Kidney glomerular epithelial cell (primary cell): ENCODE measurements around the gene ERICH3.

Experiments
- DNase-seq: peaks from one replicate; lab custom pipeline; 2025; lab: John Stamatoyannopoulos, UW

The ERICH3 gene, protein sequence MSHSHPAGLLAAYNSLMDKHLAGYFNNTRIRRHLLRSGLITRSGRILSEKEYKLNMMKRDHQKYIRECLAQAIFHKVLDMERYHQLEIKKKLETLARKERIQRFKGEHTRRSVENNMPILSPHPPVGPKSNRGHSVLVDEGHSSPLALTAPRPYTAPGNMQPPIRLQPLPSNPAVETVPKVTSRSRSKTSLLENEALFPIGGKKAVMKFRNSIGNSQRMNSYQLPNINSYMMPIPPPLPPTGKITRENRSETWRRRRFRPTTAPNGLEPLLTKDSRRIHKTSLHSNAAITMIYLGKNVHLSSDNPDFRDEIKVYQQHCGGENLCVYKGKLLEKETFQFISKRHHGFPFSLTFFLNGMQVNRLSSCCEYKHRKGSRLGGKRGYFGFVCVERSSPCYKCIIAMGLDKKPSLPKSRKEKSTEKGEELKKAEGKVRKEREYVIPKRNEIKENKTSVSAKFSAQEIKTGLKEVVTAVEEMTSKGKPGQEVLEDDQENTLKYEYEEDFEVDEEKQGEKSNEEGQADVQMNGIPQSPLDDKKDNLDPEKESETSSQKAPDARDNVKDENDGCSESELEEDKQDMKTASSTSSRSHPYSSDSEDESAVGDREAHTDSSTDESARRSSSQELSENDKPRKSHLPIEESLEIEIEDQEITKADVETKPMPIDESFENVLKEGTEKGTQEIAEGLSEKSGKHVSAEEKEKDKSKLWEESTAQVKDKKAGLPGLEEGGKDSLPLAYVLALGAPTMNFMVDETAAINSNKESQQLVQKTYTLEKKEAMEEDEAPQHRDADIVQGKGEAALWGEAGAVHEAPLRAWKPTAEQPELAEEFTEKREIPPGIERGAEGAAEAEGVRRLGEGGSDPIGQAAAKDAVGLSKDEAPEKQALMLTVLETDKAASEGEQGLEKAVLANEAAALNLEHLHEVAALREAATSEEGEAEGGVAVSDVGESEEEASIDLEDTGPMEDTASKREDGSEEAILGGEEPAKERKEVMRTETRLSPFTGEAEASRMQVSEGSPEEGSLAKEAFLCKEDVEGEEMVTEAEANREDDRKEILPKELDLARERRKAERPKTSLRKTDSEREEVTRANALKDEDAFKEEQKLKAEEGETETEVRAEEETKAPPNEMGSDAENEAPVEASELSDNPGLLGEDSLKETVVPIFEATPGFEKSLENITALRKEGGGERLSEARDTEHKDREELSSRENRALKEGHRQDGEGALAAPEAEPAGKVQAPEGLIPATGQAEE (N-terminal part only)

GRCh38 chr1:74673351-74674111 is at the start of gene ERICH3:
Gene ERICH3 (minus strand): TSS chr1:74673792. CDS start chr1:74673519, 273 bp downstream.
- peak; percentile 39 for DNase-seq

DNA sequence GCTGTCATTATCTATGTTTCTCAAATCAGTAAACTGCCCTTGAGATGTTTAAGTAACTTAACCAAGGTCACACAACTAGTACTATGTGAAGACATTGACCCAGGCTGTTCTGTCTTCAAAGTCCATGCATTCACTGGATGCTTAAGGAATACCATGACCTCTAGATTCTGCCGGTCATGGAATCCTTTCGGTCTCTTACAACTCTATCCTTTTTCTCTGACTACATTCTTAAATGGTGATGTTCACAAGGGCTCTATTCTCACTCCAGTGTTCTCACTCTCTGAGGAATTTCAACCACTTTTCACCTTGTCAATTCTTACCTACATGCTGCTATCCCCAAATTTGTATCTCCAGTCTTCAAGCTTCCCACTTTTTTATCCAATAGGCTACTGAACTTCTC is 44.0 kb upstream of the ERICH3 start:
- no peak for DNase-seq

DNA sequence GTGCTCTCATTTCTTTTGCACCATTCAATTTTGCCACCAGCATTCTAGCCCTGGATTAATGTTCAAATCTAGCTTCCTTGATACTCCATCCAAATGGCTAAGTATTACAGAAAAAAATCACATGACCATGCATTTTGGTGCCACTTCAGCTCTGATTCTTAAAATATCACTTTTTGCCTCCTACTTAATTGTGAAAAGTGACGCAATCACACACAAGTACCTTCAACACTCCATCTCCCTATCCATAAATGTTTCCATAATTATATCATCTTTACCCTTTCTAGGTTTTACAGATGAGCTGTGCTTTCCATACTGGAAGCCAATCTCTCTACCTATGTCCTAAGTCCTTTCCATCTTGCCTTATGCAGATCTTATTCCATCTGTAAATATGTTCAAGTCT is 43.2 kb upstream of the ERICH3 start:
- DNase-seq: no peak

DNA sequence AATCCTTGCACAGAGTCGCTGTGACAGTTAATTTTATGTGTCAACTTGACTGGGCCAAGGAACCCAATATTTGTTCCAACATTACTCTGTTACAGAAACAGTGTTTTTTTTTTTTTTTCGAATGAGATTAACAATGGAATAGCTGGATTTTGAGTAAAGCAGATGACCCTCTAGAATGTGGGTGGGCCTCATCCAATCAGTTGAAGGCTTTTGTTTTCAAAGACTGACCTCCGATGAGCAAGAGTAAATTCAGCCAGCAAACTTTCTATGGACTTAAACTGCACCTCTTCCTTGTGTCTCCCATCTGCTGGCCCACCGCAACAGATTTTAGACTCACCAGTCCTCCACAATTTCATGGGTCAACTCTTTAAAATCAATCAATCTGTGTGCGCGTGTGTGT is 42.2 kb upstream of the ERICH3 start:
- no peak for DNase-seq

DNA sequence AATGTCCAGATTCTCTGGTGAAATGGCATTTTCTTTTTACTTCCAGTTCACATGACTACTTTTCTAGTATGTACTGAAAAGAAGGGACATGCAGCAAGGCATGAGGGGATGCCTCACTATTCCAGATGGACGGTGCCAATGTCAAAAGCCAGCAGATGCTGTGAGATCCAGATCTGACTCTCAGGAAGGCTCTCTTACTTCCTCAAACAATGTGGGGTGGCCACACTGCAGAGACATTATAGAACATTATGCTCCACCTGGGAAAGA is 41.6 kb upstream of the ERICH3 start:
- DNase-seq: no peak

- peak; percentile 36 for DNase-seq
Measured at GRCh38 chr1:74714429-74715235, 41.0 kb upstream of the ERICH3 start.

DNA sequence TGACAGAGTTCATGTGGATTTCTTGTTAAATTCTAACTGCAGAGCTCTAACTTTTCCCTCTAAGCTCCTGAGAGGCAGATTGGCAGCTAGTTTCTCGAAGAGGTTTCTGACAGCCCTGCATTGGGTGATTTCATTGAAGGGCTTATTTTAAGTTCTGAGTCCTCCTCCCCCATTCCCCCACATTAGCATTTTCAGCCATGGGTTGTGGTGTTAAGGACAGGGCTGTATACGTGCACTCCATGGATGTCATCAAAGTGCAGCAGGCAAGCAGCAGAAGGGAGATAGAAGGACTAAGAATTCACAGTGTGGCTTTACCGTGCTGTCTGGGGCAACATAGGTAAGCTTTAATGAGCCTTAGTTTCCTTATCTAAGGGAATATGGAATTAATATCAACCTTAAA is 40.3 kb upstream of the ERICH3 start:
- DNase-seq: no peak

DNA sequence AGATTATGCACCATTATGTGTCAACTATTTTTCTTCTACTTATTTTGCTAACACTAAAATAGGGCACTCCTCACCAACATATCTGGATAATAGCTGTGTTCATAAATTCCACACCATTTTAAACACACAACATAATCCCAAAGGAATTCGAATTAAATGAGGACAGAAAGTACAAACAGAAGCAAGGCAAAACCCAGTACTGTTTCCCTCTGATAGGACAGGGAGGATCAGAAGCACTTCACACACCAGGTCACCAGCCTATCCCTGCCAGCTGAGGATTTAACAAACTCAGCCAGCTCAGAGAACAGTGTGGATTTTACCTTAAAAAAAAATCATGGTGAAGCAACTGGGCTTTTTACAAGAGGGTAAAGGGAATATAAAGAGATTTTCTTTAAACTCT is 39.3 kb upstream of the ERICH3 start:
- DNase-seq: no peak

DNA sequence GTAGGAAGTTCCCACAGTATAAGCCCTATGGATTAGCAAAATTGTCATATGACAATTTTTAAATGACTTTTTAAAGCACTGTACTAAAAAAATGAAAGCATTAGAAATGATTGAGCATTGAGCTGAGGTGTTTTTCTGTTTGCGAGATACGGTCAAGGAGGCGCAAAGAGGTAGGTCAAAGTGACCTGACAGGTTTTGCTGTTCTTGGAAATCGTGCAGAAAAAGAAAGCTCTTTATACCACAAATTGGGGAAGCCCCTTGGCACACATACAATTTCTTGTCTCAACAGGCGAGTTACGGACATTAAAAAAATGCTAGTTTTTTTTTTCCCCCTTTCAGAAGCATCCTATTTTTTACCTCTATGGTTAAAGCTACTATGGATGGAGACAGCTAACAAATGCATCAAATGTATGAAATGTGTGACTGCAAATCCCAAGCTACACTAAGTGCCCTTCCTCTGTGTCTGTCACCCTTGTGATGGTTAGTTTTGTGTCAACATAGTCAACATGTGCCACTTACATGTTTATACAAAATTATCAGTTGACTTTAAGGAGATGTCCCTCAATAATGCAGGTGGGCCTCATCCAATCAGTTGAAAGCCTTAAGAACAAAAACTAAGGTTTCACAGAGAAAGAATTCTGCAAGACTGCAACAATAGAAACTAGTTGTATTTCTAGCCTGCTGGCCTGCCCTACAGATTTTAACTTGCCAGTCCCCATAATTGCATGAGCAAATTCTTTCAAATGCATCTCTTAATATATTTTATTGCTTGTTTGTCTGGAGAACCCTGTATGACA is 30.0 kb upstream of the ERICH3 start:
- DNase-seq: no peak

DNA sequence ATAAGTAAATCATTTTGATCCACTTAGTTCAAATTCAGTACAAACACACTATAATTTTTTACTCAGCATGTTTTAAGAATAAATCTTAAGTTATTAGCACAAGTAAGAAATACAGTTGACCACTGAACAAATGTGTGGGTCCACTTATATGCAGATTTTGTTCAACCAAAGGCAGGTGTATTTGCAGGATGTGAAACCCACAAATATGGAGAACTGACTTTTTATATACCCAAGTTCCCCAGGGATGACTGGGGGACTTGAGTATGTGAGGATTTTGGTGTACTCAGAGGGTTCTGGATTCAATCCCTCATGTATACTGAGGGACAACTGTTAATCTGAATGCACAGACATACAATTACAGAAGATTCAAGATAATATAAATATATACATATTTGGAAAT is 25.7 kb upstream of the ERICH3 start:
- DNase-seq: no peak

DNA sequence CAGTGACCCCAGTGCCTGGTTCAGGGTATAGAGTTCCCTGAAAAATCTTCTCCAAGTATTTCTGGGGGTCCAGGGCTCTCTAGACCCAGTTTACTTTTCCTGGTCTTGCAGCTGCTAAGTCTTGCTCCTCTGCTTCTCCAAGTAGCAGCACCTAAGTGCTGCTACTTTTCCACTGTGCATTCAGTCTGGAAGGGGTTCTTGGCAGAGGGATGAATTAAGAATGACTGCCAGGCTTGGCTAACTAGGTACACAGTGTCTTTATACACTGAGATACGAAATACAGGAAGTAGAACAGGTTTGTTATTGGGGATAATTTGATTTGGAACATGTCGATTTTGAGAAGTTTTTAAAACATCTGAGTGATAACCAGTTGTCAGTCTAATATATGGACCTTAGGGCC is 24.2 kb upstream of the ERICH3 start:
- no peak for DNase-seq

DNA sequence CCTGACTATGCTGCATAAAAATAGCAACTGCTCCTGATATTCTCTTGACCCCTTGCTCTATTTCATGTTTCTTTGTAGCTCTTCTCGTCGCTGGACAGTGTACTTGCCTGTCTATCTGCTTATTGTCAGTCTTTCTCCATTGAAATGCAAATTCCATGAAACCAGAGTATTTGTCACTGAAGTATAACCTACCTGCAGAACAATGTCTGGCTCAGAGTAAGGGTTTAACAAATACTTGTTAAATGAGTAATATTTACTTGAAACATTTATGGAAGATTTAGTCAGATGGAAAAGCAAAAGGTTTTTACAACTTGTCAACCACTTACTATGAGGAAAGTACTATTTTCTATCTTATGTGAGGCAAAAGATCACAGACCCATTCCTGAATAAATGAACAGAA is 19.9 kb upstream of the ERICH3 start:
- peak; percentile 78 for DNase-seq

- DNase-seq: no peak
Measured at GRCh38 chr1:74690909-74691308, 17.3 kb upstream of the ERICH3 start.

DNA sequence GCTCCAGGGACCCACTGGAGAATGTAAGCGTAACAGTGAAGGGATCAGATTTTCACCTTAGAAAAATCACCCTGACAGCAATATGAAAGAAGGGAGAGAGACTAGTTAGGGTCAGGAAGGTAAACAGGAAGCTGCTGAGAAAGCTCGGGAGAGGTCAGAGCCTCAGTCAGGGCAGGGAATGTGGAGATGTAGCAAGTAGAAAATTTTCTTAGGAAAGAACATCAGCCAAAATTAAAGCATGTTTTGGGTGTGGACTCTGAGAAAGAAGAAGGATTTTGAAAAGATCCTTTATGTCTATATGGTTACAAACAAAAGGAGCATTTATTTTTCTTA is 16.7 kb upstream of the ERICH3 start:
- DNase-seq: no peak

- DNase-seq: peak; percentile 60
Measured at GRCh38 chr1:74689621-74690363, 16.2 kb upstream of the ERICH3 start.

- no peak for DNase-seq
Measured at GRCh38 chr1:74686928-74687327, 13.3 kb upstream of the ERICH3 start.

DNA sequence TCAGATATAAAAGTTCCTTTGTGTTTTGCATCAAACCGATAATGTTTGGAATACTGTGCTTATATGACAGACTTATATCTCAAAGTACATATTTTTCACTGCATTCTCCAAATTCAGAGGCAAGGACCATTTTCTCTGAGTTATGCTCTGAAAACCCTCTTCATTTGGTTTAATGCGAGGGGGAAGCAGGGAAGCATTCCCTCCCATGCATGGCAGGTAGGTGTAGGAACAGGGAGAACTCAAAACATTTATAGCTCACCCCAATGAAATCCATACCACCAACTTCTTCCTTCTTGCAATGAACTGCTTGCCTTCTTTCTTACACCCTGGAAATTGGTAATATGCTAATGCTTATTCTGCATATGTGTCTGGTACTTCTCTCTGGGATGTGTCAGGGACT is 10.7 kb upstream of the ERICH3 start:
- no peak for DNase-seq

DNA sequence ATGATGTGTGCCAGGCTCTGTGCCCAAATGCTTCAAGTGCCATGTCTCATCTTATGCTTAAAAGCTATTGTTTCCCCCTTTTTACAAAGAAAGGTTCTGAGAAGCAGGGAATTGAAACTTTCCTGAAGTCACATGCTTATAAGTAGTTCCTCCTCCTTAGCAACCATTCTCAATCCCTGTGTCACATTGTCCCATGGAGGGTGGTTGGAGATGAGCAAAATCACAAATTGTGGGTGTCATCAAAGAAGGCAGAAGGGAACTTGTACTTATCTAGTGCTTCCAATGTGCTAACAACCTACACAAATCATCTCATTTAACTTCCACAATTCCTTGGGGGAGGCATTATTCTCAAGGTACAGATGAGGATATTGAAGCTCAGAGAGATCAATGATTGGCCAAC is 10.1 kb upstream of the ERICH3 start:
- no peak for DNase-seq

- no peak for DNase-seq
Measured at GRCh38 chr1:74681851-74682250, 8.3 kb upstream of the ERICH3 start.

- no peak for DNase-seq
Measured at GRCh38 chr1:74681449-74681848, 7.9 kb upstream of the ERICH3 start.
